ENCODE measurements around the gene AGPAT1. TPM values are rescaled to one million over a fixed set of nuclear protein-coding genes. Genes with fewer than 3 reads are reported as not detected.

Gene AGPAT1
- total RNA-seq, 1 donor from 2014 or later = 63.2 TPM

- H3K27ac Mint-ChIP-seq = no peak overlapping the region
- no peak for TF ChIP-seq CTCF (IDR thresholded peaks at IDR 0.05; ENCODE audit: unreplicated experiment)
- no peak for DNase-seq (ENCODE audit: low spot score in 2 of 2, unreplicated experiment in 2 of 2)
- no peaks in the 10 kb centered on the region for H3K9me3 Mint-ChIP-seq
- peaks cover 5% of the 10 kb centered on the region for H3K4me1 Mint-ChIP-seq
- H3K36me3 Mint-ChIP-seq = peaks cover 31% of the 10 kb centered on the region
- no peaks in the 10 kb centered on the region for H3K27me3 Mint-ChIP-seq (ENCODE audit: low read depth)
- no peak overlapping the region for H3K4me3 Mint-ChIP-seq
These were observed 55.3 kb downstream of the AGPAT1 start for GRCh38 chr6:32120573-32121059.

- peak; percentile 83 for TF ChIP-seq CTCF (IDR thresholded peaks at IDR 0.05; ENCODE audit: unreplicated experiment)
- no peaks in the 10 kb centered on the region for H3K27me3 Mint-ChIP-seq (ENCODE audit: low read depth)
- no peak overlapping the region for H3K4me3 Mint-ChIP-seq
- H3K9me3 Mint-ChIP-seq = no peaks in the 10 kb centered on the region
- H3K4me1 Mint-ChIP-seq = peaks cover 11% of the 10 kb centered on the region
- H3K36me3 Mint-ChIP-seq = peaks cover 29% of the 10 kb centered on the region
- peak overlapping the region; percentile 85 for H3K27ac Mint-ChIP-seq
- peak; percentile 79 to 91 for DNase-seq (ENCODE audit: low spot score in 2 of 2, unreplicated experiment in 2 of 2)
These were observed 56.9 kb downstream of the AGPAT1 start for GRCh38 chr6:32118782-32119628.

Small RNA genes within 50 kb of the gene (microRNA-seq; reads per million reads assigned to microRNA genes)
- gene MIR6721 = 7.0 reads per million, percentile 26 among the genes with 10 or more reads in this experiment
- 1.2 reads per million for gene MIR6833

Other genes with a start within 250 kb of the AGPAT1 start
- 1.6 to 2.9 TPM (median 2.7 TPM) in 3 replicates for gene C2, start 248.4 kb downstream of the AGPAT1 start, total RNA-seq
- 1.4 to 2.4 TPM (median 1.8 TPM) in 3 replicates for gene CFB, start 230.0 kb downstream of the AGPAT1 start, total RNA-seq
- gene NELFE, start 217.1 kb downstream of the AGPAT1 start, total RNA-seq = 55.5 to 60.0 TPM (median 59.8 TPM) in 3 replicates
- gene SKIC2, start 216.9 kb downstream of the AGPAT1 start, total RNA-seq = 78.6 to 84.3 TPM (median 82.0 TPM) in 3 replicates
- gene DXO, start 203.9 kb downstream of the AGPAT1 start, total RNA-seq = 25.2 to 28.1 TPM (median 26.1 TPM) in 3 replicates
- gene C4A, start 194.0 kb downstream of the AGPAT1 start, total RNA-seq = 12.0 to 15.3 TPM (median 12.3 TPM) in 3 replicates
- gene C4B, start 161.3 kb downstream of the AGPAT1 start, total RNA-seq = 10.4 to 12.5 TPM (median 11.5 TPM) in 3 replicates
- gene CYP21A2, start 137.7 kb downstream of the AGPAT1 start, total RNA-seq = 0.58 to 1.2 TPM (median 0.91 TPM) in 3 replicates
- 10.8 to 13.9 TPM (median 13.6 TPM) in 3 replicates for gene TNXB, start 66.7 kb downstream of the AGPAT1 start, total RNA-seq
- 95.8 to 99.8 TPM (median 96.3 TPM) in 3 replicates for gene ATF6B, start 47.8 kb downstream of the AGPAT1 start, total RNA-seq
- 5.4 to 6.0 TPM (median 6.0 TPM) in 3 replicates for gene FKBPL, start 45.8 kb downstream of the AGPAT1 start, total RNA-seq
- gene PRRT1, start 24.1 kb downstream of the AGPAT1 start, total RNA-seq = 3.0 to 4.5 TPM (median 3.4 TPM) in 3 replicates
- gene PPT2, start 21.9 kb downstream of the AGPAT1 start, total RNA-seq = 49.3 to 58.6 TPM (median 51.5 TPM) in 3 replicates
- gene EGFL8, start 11.5 kb downstream of the AGPAT1 start, total RNA-seq = 45.7 to 48.3 TPM (median 45.7 TPM) in 3 replicates
- gene RNF5, start 2.3 kb upstream of the AGPAT1 start, total RNA-seq = 60.7 to 62.8 TPM (median 62.1 TPM) in 3 replicates
- gene AGER, start 8.2 kb upstream of the AGPAT1 start, total RNA-seq = 23.7 to 28.1 TPM (median 27.5 TPM) in 3 replicates
- 236 to 250 TPM (median 246 TPM) in 3 replicates for gene PBX2, start 14.1 kb upstream of the AGPAT1 start, total RNA-seq
- 7.6 to 10.1 TPM (median 8.6 TPM) in 3 replicates for gene GPSM3, start 16.6 kb upstream of the AGPAT1 start, total RNA-seq
- gene NOTCH4, start 48.0 kb upstream of the AGPAT1 start, total RNA-seq = 2.3 to 2.6 TPM (median 2.5 TPM) in 3 replicates
- gene TSBP1, start 195.8 kb upstream of the AGPAT1 start, total RNA-seq = not detected in 3 replicates
- gene BTNL2, start 231.1 kb upstream of the AGPAT1 start, total RNA-seq = not detected in 3 replicates